GM11168 (cell line): ENCODE data around the gene CPT2.

Experiments
- in situ Hi-C: fragments of 300-500 bp; cut with MboI; formaldehyde crosslinking; loops from one replicate; pipeline ENCODE4 v1.12.0; 2022; ENCODE audit warnings: low sequenced_read_pairs; ENCODE audit not compliant: unreplicated experiment

The CPT2 gene

DNA sequence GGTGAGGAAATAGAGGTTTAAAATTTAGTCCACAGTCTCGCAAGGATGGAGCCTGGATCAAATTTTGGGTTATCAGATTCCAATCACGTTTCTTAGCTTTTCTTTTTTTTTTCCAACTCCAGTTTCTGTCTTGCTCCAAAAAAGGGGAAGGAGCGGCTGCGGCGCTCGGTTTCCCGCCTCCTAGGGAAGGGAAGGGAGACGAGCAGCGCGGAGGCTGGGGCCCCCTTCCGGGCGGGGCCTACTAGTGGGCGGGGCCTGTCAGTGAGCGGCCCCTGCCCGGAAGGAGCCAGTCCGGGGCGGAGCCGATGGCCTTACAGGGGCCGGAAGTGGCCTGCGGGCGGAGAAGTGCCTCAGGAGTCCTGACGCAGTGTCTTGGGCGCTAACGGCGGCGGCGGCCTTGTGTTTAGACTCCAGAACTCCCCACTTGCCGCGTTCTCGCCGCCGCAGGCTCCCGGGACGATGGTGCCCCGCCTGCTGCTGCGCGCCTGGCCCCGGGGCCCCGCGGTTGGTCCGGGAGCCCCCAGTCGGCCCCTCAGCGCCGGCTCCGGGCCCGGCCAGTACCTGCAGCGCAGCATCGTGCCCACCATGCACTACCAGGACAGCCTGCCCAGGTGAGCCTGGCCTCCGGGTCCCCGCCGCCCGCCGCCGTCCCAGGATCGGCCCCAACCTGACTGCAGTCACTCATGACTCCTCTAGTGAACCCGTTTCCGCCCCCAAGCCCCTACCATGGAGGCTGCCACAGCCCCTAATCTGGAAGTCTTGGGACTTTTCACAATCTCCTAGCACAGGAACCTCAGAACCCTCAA is at the start of gene CPT2:
TSS of gene CPT2 (plus strand) at position 340 of the 806 bp plus-strand sequence. CDS start at position 460, 120 bp downstream.
- in situ Hi-C loops = no loop called here

DNA sequence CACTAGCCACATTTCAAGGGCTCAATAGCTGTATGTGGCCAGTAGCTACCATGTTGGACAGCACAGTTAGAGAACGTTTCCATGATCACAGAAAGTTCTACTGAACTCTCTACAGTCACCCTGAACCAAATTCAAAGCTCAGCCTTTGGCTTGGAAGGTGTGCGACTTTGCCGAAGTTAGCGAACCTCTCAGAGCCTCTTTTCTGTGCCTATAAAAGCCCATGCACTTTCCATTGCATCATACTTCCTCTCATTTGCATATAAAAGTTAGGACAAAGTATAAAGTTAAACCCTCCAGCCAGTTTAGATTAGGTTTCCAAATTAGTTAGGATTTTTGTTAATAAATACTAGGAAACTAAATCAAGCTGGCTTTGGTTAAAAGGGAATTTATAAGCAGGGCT is 49.5 kb upstream of the CPT2 start:
- in situ Hi-C loops = no loop called here

DNA sequence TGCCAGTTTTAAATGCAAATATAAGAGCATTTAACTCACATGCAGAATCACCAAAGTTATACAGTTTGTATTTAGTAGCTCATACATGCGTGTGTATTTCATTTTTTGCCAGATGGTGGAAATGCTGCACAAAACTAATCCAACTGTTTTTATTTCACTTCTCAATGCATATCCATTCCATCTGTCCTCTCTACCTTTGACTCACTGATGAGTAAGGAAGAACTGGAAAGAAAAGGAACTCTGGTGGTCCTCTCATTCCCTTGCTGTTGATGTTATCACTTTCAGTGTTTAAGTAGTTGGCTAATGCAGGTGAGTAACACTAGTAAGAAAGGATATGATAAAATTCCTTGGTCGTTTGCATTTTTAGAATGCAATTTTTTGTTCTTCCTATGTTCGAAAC is 48.5 kb upstream of the CPT2 start:
- in situ Hi-C loops = no loop called here

DNA sequence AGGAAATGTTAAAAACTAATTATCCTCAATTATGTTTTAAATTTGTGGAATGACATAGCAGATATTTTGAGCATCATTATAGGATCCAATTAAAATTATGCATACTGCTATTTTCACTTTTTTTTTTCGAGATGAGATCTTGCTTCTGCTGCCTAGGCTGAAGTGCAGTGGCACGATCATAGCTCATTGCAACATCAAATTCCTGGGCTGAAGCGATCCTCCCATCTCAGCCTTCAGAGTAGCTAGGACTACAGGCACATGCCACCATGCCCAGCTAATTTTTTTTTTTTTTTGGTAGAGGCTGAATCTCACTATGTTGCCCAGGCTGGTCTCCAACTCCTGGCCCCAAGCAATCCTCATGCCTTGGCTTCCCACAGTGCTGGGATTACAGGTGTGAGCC is 42.9 kb upstream of the CPT2 start:
- in situ Hi-C loops = no loop called here

DNA sequence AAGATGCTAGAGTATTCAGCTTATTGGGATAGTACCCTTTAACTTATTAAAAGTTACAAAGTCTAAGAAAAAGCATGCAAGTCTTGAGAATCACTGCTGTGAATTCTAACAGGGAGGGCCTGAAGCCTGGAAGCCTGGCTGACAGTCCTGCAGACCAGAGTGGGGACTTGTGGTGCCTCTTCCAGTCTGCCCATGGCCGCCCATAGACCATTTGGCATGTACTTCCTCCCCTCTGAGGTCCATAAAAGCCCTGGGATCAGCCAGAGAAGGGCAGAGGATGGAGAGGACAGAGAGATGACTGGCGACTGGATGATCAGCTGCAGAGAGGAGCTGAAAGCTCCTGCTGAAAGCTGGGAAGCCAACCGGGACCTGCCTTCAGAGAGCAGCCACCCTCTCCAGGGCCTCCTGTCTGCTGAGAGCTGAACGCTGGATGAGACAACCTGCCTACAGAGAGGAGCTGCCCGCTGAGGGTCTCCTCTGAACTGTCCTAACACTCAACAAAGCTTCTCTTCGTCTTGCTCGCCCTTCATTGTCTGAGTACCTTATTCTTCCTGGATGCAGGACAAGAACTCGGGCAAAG is 41.7 kb upstream of the CPT2 start:
- in situ Hi-C loops = no loop called here

DNA sequence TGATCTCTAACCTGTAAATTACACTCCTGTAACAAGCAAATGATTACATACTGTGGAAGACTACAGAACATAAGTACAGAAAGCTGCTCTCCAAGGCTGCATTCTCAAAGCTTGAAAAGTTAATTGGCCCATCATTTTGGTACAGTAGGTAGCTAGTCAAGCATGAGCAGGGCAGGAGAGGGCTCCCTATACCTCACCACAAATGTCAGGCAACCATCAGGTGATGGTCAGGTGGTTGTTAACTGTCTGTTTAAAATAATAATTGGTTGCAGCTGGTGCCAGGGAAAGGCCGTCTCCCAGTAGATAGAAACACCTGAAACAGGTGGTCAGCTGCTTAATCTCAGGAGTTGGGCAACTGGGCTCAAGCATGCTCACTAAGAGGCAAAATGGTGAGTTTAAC is 41.1 kb upstream of the CPT2 start:
- in situ Hi-C loops = no loop called here

DNA sequence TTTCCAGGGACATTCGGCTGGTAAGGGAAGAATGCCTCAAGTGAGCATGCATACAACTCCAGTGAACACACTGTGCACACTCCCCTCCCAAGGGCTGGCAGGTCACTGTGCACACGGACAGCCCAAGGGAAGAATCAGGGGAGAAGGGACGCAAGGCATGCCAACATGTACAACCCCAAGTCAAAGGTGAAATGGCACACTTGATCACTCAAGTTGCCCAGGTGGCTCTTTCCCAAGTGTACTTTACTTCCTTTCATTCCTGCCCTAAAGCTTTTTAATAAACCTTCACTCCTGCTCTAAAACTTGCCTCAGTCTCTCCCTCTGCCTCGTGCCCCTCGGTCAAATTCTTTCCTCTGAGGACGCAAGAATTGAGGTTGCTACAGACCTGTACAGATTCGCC is 40.7 kb upstream of the CPT2 start:
- in situ Hi-C loops = no loop called here

DNA sequence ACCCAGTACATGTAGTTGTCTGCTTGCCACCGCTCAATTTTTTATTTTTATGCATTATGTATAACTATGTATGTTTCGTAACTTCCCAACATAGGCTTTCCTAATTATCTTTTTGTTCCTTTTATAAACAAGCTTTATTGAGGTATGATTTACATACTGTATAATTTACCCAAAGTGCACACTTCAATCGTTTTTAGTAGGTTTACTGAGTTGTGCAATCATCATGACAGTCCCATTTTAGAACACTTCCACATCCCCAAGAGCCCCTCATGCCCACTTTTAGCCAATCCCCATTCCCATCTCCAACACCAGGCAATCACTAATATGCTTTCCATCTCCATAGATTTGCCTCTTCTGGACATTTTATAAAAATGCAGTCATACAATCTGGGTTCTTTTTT is 39.8 kb upstream of the CPT2 start:
- in situ Hi-C loops = no loop called here

DNA sequence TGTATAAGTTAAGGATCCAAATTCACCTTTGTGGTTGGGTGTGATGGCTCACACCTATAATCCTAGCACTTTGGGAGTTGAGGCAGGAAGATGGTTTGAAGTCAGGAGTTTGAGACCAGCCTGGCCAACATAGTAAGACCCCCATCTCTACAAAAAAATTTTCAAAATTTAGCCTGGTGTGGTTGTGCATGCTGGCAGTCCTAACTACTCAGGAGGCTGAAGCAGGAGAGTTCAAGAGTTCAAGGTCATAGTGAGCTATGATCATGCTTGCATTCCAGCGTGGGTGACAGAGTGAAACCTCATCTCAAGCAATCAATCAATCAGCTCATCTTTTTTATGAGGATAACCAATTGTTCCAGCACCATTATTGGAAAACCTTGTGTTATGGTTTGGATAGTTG is 37.7 kb upstream of the CPT2 start:
- in situ Hi-C loops = no loop called here

DNA sequence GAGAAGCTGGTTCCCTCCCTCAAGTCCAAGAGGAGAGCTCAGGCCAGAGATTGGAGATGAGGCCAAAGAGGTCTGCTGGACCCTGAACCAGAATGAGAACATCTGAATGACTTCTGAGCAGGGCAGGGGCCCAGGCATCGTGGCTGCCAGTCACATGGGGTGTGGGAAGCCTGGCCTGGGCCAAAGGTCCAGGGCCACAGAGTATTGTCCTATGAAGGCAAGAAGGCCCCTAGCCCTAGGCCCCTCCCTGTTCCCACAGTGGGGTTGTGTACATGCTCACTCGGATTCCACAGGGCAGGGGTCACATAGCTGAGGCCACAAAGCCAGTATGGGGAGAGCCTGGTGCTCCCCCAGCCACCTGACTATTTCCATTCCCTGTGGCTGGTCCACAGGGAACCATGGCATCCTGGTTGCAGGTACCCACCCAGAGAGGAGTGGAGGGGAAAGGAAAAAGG is 35.7 kb upstream of the CPT2 start:
- in situ Hi-C loops = no loop called here

DNA sequence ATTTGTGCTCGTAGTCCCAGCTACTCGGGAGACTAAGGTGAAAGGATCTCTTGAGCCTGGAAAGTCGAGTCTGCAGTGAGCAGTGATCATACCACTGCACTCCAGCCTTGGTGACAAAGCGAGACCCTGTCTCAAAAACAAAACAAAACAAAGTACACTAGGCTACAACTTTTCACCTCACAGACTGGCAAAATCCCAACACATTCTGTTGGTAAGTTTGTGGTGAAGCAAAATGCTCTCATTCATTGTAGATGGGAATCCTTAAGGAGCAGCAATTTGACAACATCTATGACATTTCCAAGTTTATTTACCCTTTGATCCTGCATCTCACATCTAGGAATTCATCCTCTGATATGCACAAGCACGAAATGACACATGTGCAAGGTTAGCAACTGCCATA is 34.0 kb upstream of the CPT2 start:
- in situ Hi-C loops = no loop called here

DNA sequence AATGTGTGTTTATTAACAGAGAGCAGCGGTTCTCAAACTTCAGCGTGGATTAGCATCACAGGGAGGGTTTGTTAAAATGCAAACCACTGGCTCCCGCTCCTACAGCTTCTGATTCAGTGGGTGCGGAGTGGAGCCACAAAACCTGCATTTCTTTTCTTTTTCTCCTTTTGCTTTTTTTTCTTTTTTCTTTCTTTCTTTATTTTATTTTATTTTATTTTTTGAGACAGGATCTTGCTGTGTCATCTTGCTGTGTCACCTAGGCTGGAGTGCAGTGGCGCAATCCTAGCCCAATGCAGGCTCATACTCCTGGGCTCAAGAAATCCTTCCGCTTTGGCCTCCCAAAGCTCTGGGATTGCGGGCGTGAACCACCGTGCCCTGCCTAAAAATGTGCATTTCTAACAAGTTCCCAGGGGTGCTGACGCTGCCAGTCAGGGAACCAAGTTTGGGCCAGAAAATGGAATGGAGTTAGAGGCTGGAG is 33.3 kb upstream of the CPT2 start:
- in situ Hi-C loops = no loop called here

DNA sequence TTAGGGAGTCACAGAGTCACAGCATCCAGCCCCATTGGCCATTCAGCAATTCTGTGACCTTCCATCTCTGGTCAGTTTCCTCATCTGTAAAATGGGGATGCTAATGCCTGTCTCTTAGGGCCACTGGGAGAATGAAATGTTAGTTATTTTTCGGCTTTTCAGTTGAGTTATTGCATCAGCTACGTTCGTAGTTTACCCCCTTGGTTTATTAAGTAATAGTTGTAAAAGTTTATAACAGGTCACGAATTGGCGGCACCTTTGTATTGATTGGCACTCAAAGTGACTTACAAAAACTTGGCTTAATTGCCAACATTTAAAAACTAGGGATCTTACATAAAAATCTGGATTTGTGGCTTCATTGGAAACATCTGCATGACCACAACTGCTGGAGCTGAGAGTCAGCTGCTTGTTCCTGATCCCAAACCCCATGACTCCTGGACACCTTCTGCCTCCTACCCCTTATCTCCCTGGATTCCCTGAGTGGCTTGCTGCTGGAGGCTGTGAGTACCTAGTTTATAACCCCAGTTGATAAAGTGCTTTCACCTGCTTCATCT is 31.1 kb upstream of the CPT2 start:
- in situ Hi-C loops = no loop called here

DNA sequence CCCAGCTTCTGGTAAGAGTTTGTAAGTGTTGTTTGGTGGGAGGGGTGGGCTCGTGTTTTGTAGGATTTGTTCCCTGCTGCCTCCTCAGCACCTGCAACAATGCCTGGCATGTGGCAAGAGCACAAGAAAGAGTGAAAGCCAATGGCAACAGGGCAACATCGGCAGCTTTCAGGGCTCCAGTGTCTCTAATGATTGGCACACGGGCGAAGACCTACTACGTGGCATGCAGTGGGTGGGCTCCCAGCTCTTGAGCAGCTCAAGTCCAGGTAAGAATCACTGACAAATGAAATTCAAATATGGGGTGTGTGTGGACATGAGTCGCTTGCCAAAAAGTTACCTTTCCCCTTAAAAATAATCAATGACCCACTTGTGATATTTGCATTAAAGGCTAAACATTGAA is 30.3 kb upstream of the CPT2 start:
- in situ Hi-C loops = no loop called here

DNA sequence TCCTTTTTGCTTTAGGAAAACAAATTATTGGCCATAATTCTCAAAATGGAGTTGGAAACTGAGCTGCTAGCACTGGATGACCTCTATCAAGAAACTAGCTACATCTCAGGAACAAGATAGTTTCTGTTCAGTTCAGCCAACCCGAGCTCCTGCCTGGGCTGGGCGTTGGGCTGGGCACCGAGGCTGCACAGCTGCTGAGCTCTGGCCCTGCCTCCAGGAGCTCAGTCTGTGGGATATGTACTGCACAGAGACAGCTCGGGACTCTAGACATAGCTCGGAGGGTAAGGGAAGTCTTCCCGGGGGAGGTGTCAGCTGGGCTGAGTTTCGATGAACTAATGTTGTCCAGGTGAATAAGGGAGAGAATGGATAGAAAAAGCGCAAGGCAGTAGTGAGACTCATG is 29.7 kb upstream of the CPT2 start:
- in situ Hi-C loops = no loop called here

DNA sequence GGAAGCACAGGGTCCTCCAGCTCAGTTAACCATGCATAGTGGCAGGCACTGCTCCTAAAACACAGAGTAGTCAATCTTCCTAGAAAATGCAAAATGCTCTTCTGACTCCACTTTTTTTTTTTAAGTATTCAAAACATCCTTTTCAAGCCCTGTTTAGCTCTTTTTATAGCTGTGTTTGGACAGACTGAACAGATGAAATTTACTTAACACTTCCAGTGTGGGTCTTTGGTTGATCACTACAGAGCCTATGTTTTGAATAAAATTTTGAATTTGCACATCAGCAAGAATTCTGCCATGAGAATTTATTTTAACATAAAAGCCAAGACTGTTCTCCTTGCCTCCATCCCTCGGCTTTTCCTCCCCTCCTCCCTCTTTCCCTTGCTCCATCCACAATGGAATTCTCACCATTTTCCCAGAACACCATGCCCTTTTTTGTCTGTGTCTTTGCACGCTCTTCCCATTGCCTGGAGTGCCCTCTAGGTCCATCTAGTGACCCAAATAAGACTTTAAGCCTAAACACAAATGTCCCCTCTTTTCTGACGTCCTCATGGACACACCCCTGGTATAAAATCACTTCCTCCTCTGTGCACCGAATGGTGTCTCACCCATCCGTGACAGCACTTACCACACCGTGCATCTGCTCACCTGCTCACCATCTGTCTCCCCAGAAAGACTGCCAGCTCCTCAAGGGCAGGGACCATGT is 24.0 kb upstream of the CPT2 start:
- in situ Hi-C loops = no loop called here

DNA sequence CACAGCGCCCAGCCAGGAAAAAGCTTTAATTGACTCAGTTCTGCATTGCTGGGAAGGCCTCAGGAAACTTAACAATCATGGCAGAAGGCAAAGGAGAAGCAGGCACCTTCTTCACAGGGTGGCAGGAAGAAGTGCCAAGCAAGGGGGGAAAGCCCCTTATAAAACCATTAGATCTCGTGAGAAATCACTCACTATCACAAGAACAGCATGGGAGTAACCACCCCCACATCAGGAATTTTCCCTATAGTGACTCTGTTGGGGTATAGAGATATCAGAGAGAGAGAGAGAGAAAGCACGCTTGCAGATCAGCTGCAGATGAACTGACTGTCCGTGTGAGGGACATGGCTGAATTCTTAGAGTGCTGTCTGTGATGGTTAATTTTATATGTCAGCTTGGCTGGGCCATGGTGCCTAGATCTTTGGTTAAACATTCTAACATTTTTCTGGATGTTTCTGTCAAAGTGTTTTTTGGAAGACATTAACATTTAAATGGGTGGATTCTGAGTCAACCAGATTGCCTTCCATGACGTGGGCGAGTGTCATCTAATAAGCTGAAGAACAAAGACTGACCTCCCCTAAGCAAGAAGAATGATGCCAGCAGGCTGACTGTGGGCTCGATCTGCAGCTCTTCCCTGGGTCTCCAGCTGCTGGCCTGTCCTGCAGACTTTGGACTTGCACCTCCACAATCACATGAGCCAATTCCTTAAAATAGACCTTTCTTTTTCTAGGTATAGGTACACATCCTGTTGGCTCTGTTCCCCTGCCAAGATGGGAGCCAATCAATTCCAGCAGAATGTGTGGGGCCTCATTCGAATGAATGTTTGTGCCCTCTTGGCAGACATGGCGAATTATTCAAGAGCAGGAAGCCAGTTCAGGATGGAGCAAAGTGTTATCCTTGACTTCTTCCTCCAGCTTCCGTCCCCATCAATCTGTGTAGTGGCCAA is 21.4 kb upstream of the CPT2 start:
- in situ Hi-C loops = no loop called here

DNA sequence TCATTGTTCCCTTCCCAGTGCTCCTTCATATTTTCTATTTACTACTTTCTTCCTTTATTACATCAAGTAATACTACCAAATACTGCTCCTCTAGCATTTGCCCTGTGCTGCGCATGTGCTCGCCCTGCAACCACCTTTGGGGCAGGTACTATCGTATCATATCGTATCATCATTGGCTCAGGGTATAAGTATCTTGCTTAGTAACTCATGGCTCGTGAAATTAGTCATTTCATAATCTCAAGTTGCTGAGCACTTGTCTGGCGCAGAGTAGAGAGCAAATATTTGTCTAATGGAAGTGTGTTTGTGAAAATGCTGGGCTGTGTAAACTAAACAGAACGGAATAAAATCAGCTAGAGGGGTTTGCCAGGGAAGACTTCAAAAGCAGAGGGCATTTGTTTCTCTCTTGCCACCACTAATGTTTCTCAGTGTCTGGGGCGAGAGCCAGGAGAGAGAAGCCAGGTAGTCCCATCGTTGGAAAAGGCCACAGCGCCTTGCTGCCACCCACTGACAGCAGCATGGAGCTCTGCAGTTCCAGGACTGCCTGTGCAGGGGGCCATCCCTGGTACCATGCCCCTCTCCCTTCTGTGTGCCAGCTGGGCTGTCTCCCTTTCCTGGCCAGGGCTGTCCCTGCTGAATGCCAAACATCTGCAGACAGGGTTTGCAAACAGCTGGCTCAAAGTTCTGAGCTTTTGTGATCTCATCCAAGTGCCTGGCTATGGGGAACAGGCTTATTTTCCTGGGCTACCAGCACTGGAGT is 20.0 kb upstream of the CPT2 start:
- in situ Hi-C loops = no loop called here

DNA sequence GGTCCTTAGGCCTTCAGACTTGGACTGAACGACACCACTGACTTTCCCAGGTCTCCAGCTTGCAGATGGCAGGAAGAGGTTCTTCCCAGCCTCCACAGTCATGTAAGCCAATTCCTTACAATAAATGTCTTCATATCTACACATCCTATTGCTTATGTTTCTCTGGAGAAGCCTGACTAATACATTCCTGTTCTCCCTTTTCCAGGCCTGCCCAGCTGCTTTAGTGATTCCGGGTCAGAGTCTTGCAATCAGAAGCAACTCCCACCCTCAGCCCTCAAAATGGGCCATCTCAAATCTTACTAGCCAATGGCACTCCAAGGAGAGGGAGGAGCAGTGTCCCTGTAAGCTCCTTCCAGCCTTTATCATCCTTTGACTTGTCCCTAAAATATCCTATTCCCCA is 16.4 kb upstream of the CPT2 start:
- in situ Hi-C loops = no loop called here
